Panc1 (cell line): Measurements from ENCODE around the gene AP3S2. TPM values are rescaled to one million over a fixed set of nuclear protein-coding genes. Genes with fewer than 3 reads are reported as not detected.
"Not testable (repeated sequence)": the region's sequence is repeated elsewhere in the genome, so short reads cannot be mapped to it uniquely, and the experiment has no call there.

Experiments
- ATAC-seq: fragments of 200-7000 bp; cut with Tn5 transposase; 2 replicates; pipeline ENCODE4 v1.9.1; 2020; ENCODE audit warnings: mild to moderate bottlenecking, moderate library complexity
- Bru-seq: library from RNA; stranded (reverse); fragments of 400-500 nt; gene quantifications from one replicate; lab custom pipeline; 2021; lab: Mats Ljungman, UMichigan
- BruChase-seq, 2 experiments: library from RNA; stranded (reverse); fragments of 400-500 nt; gene quantifications; one replicate each; lab custom pipeline; 2021; lab: Mats Ljungman, UMichigan
- BruUV-seq: library from RNA; stranded (reverse); fragments of 400-500 nt; replicated peaks from 2 replicates; lab custom pipeline; 2021; lab: Mats Ljungman, UMichigan
- CTCF ChIA-PET: fragments of 300-600 bp; sonication (Branson Sonifier 250); formaldehyde crosslinking; loops from one replicate; lab custom pipeline; 2022; ENCODE audit warnings: antibody characterized with exemption; lab: Charles Lee
- POLR2A ChIA-PET: fragments of 300-600 bp; sonication (Branson Sonifier 250); formaldehyde crosslinking; loops from one replicate; lab custom pipeline; 2022; ENCODE audit warnings: antibody characterized with exemption; lab: Charles Lee
- DNase-seq: peaks from one replicate; pipeline ENCODE4 v3.0.0-alpha.2; 2010; ENCODE audit warnings: low read depth, low spot score
- H3K27ac ChIP-seq: 2 replicates; pipeline ENCODE4 v1.5.1; 2011; ENCODE audit warnings: mild to moderate bottlenecking, low read length, inconsistent platforms
- H3K27me3 ChIP-seq: fragments of 200-500 bp; sonication (Bioruptor generic); 2 replicates; pipeline ENCODE4 v1.6.0; 2014; ENCODE audit warnings: low read length, inconsistent platforms; ENCODE audit not compliant: control insufficient read depth, insufficient read depth
- H3K36me3 ChIP-seq: fragments of 200-500 bp; sonication (Bioruptor generic); 2 replicates; pipeline ENCODE4 v1.5.1; 2014; ENCODE audit warnings: inconsistent platforms, mild to moderate bottlenecking, low read length, moderate library complexity; ENCODE audit not compliant: control insufficient read depth, insufficient read depth
- H3K4me1 ChIP-seq: 2 replicates; pipeline ENCODE4 v1.5.1; 2011; ENCODE audit warnings: inconsistent platforms, mild to moderate bottlenecking, low read length, moderate library complexity; ENCODE audit not compliant: control insufficient read depth, insufficient read depth
- H3K4me3 ChIP-seq, 2 experiments: 2 replicates each; pipeline ENCODE4 v1.5.1; 2011 to 2012; ENCODE audit warnings: low read depth in 2 of 2, low read length in 2 of 2, mild to moderate bottlenecking in 2 of 2, inconsistent platforms in 1 of 2, moderate library complexity in 1 of 2
- H3K9me3 ChIP-seq: fragments of 200-500 bp; sonication (Bioruptor generic); 2 replicates; pipeline ENCODE4 v1.5.1; 2014; ENCODE audit warnings: low read depth, mild to moderate bottlenecking, inconsistent platforms, low read length, moderate library complexity; ENCODE audit not compliant: control insufficient read depth, insufficient read depth
- CTCF ChIP-seq: fragments of 450-650 bp; IDR thresholded peaks from 2 replicates; pipeline ENCODE4 v1.5.1; 2017; ENCODE audit warnings: mild to moderate bottlenecking
- POLR2AphosphoS5 ChIP-seq: IDR thresholded peaks from 2 replicates; pipeline ENCODE4 v1.6.1; 2012; ENCODE audit warnings: mild to moderate bottlenecking, low read depth, low read length, moderate library complexity
- REST ChIP-seq, 2 experiments: IDR thresholded peaks; 2 replicates each; pipeline ENCODE4 v1.6.1; 2011 to 2012; ENCODE audit warnings: low read depth in 2 of 2, control low read depth in 1 of 2, low read length in 1 of 2, mild to moderate bottlenecking in 1 of 2, moderate library complexity in 1 of 2; ENCODE audit not compliant: insufficient read depth in 1 of 2
- SIN3A ChIP-seq: IDR thresholded peaks from 2 replicates; pipeline ENCODE4 v1.6.1; 2012; ENCODE audit warnings: low read depth, mild to moderate bottlenecking, low read length, moderate library complexity, borderline replicate concordance; ENCODE audit not compliant: insufficient read depth
- TCF7L2 ChIP-seq: IDR thresholded peaks from 2 replicates; pipeline ENCODE4 v1.6.1; 2011; ENCODE audit warnings: mild to moderate bottlenecking, low read depth, low read length, inconsistent platforms
- in situ Hi-C: cut with HindIII; loops from 2 replicates; pipeline ENCODE4 v1.10.0; 2016; ENCODE audit warnings: low sequenced_read_pairs, low pct_unique_long_range_greater_than_20kb
- intact Hi-C: fragments of 100-400 bp; cut with micrococcal nuclease; formaldehyde crosslinking; loops from one replicate; pipeline ENCODE4 v1.10.0; 2022; ENCODE audit not compliant: unreplicated experiment
- long read RNA-seq: library from polyadenylated mRNA; unstranded; transcript quantifications from one replicate; pipeline ENCODE4 v2.0.0, GENCODE V29; 2021; ENCODE audit not compliant: unreplicated experiment
- polyA plus RNA-seq: library from polyadenylated mRNA; unstranded; fragments of >200 nt; gene quantifications from one replicate; pipeline ENCODE4 v1.2.1, GENCODE V29; 2012; ENCODE audit warnings: missing spikeins; ENCODE audit not compliant: insufficient read length
- total RNA-seq: library from RNA; stranded (reverse); gene quantifications from one replicate; pipeline ENCODE4 v1.2.1, GENCODE V29; 2021; ENCODE audit not compliant: unreplicated experiment

AP3S2 gene
- 24.6 TPM for total RNA-seq
- polyA plus RNA-seq = 10.6 TPM
- percentile 74 among the genes with signal in this experiment for Bru-seq, nascent RNA
- percentile 87 among the genes with signal in this experiment for BruChase-seq, experiment 1, labeled RNA remaining after a 2-hour chase
- percentile 85 among the genes with signal in this experiment for BruChase-seq, experiment 2, labeled RNA remaining after a 6-hour chase
- long read RNA-seq, full-length matches to known transcripts = 46 of 66 reads
- long read RNA-seq, partial matches to known transcripts = 2 of 66 reads
- long read RNA-seq, other reads (novel, unspliced or antisense) = 18 of 66 reads

GRCh38 chr15:89893696-89894447 is at the start of gene AP3S2:
TSS of gene AP3S2 (minus strand) at chr15:89893994. CDS start at chr15:89893949, 45 bp downstream.
- intact Hi-C loops = loop anchor here (5.0 kb wide), 1 partner anchor 152 kb away; no protein-coding TSS in a partner anchor
- no peaks in the 10 kb centered on the region for H3K9me3 ChIP-seq
- BruUV-seq = no TSS peak
- peaks cover 8% of the 10 kb centered on the region; the same call in 1 of the 2 replicates for H3K4me1 ChIP-seq
- ChIA-PET CTCF (interaction anchor here (0.6 kb wide), 1 partner anchor 170 kb away, joined by 4 read pairs; no protein-coding TSS in a partner anchor), POLR2A (interaction anchor here (0.5 to 0.6 kb wide), 2 partner anchors 134 to 263 kb away, joined by 8 read pairs; no protein-coding TSS in a partner anchor)
- H3K4me3 ChIP-seq = peak within 1 kb of the TSS; percentile 78 to 94
- in situ Hi-C loops = no loop called here
- peak; percentile 94 for TF ChIP-seq SIN3A
- TF ChIP-seq POLR2AphosphoS5 = peak; percentile 98
- no peak for TF ChIP-seq CTCF
- peak; percentile 74 for TF ChIP-seq TCF7L2
- TF ChIP-seq REST (IDR thresholded peaks at IDR 0.05; ENCODE audit: insufficient read depth in 1 of 2, low read depth in 2 of 2, low read length in 1 of 2) = peak; percentile 47 to 49; a peak in 2 of 4 replicates
- DNase-seq (peak; percentile 87), ATAC-seq (peak; percentile 98)
- H3K27me3 ChIP-seq = no peaks in the 10 kb centered on the region
- peaks cover 6% of the 10 kb centered on the region; the same call in 1 of the 2 replicates for H3K36me3 ChIP-seq
- H3K27ac ChIP-seq = peak within 1 kb of the TSS; percentile 98

- ChIA-PET POLR2A (no interaction called here), CTCF (no interaction called here)
- no peak for ATAC-seq
- no TSS peak for BruUV-seq
- no peak for DNase-seq
- TF ChIP-seq CTCF (no peak), POLR2AphosphoS5 (no peak), SIN3A (no peak), REST (IDR thresholded peaks at IDR 0.05; ENCODE audit: insufficient read depth in 1 of 2, low read depth in 2 of 2, low read length in 1 of 2) (no peak), TCF7L2 (no peak)
- Histone ChIP-seq H3K27ac (no peak overlapping the region), H3K4me1 (no peaks in the 10 kb centered on the region), H3K27me3 (no peaks in the 10 kb centered on the region), H3K4me3 (no peak overlapping the region), H3K9me3 (no peaks in the 10 kb centered on the region), H3K36me3 (no peaks in the 10 kb centered on the region)
- in situ Hi-C loops = no loop called here
- intact Hi-C loops = no loop called here
These were observed 46.1 kb upstream of the AP3S2 start for GRCh38 chr15:89939910-89940309.

GRCh38 chr15:89939377-89939776 is 45.6 kb upstream of the AP3S2 start:
- intact Hi-C loops, in situ Hi-C loops, H3K9me3 ChIP-seq, BruUV-seq, H3K36me3 ChIP-seq, H3K4me3 ChIP-seq, H3K27me3 ChIP-seq, ATAC-seq, DNase-seq, H3K27ac ChIP-seq, H3K4me1 ChIP-seq: not testable (repeated sequence)
- ChIA-PET POLR2A (interaction anchor here (0.6 kb wide), 1 partner anchor 78 kb away, joined by 7 read pairs; no protein-coding TSS in a partner anchor), CTCF (interaction anchor here (0.6 kb wide), 1 partner anchor 67 kb away, joined by 6 read pairs; no protein-coding TSS in a partner anchor)
